GM03348 (cell line): ENCODE results near the gene CCR7.

Experiments
- DNase-seq: peaks from one replicate; pipeline ENCODE4 v3.0.0; 2012; ENCODE audit warnings: low spot score

CCR7 gene

DNA sequence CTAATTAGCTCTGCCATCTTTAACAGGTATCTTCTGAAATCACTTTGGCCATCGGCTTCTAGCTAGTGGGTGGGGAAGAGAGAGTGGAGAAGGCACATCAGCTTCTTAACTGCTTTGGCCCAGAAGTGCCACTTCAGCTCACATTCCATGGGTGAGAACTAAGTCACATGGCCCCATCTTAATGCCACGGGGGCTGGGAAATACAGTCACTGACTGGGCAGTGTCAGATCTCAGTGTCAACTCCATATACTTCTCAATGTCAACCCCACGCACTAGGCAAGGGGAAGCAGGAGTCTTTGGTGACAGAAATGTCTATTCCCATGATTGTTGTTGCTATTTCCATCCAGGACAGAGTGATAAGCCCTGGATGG, 29.4 kb downstream of the CCR7 start:
- DNase-seq: no peak

DNA sequence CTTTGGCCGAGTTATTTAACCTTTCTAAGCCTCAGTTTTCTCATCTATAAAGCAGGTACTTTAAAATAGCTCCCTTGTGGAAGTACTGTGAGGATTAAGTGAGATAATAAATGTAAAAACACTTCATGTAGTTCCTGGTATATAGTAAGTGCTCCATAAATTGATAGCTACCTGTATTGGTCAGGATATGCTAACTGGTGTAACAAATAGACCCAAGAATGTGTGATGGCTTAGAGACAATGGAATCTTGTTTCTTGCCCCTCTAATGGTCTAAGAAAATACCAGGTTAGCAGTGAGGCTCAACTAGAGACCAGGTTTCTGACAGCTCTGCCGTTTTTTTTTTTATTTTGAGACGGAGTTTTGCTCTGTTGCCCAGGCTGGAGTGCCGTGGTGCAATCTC, 29.8 kb downstream of the CCR7 start:
- DNase-seq: no peak

DNA sequence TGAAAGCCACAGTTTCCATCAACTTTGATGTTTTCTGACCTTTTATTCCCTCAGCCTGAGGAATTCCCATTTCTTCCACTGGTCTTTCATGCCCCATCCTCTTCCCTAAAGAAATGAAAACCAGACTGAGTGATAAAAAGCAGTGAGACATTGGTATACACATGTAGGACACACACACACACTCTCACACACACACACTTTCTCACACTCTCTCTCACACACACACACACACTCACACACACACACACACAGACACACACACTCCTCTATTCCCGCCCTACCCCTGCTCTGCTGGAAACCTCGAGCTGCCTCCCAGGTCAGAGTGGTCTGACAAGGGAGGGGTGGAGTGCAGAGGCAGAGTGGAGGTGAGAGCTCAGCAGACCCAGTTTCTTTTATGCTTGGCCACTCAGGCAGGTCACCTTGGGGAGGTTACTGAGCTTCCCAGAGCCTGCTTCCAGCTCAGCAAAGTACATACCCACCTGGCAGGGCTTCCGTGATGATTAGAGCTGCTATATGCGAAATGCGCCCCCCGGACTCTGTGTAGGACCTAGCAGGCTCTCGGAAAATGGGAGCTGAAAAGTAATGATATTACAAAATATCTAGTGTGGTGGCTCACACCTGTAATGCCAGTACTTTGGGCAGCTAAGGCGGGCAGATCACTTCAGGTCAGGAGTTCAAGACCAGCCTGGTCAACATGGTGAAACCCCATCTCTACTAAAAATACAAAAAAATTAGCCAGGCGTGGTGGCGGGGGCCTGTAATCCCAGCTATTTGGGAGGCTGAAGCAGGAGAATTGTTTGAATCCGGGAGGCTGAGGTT, 30.7 kb downstream of the CCR7 start:
- DNase-seq: no peak

DNA sequence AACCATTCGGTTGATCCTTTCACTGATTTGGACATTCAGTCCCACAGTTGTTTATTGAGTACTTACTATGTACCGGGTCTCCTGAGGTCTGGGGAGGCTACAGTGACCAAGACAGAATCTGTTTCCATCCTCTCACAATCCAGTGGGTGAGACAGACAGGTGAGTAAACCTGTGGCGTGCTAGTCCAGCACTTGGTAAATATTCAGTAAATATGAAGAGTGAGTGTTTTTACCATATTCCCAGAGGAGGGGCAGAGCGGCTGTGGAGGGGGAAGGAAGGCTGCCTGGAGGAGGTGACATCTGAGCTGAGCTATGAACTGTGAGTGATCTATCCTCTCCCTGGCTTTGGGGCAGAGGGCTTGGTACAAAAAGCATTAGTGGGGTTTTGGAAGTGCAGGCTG, 31.4 kb downstream of the CCR7 start:
- DNase-seq: no peak

DNA sequence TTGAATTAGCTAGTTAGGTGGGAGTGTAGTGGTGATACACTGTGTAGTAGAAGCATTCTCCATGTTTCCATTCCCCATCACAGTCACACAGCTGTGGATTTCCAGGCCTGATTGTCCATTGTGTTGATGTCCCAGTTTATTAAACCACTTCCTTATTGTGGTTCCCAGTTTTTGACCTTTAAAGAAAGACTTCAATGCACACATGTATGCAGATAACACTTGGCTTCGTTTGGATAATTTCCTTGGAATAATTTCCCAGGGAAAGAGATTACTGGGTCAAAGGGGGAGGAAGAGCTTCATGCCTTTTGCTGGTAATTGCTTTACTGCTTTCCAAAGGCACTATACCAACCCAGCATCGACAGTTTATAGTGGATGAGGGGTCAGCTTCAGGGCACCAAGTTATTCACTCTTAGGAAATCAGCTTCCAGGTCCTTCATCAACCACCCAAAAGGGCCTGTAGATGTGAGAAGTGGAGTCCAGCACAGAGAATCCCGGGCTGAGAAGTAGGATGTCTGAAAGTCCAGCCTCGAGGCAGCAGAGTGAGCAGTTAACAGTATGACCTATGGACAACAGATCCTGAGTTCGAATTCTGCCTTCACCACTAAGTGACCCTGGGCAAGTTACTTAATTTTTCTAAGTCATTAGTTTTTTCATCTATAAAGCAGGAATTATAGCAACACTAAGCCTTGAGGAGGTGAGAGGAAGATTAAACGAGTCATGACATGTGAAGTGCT, 32.6 kb downstream of the CCR7 start:
- DNase-seq: no peak

DNA sequence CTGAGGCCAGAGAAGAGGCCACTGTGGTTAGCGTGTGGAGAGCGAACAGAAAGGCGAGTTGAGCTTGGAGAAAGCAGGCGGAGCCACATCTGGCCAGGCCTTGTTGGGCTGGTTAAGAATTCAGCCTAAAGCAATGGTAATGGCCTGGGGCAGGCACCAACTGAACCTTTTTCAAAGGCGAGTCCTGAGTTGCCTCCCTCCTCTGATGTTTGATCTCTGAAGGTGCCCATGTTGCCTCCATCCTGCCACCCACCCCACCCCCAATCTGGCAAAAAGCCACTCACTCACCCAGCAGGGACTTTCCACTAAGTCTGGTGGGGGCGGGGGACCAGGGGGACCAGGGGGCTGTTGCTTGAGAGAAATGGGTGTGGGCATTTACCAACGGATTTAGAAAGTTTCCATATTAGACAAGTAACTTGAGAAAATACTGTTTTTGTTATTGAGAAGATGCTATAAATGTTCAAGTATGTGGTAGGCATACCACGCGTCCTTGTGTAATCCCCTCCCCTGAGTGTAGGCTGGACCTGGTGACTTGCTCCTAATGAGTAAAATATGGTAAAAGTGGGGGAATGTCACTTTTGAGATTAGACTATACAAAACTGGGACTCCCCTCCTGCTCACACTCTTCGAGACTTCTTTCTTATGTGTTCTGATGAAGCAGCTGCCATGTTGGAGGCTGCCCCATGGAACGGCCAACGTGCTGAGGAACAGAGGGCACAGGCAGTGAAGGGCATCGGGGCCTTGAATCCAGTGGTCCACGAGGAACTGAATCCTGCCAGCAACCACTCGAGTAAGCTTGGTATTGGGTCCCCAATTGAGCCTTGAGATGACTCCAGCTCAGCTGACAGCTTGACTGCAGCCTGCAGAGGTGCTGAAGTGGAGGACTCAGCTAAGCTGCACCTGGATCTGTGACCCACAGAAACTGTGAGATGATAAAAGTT, 34.0 kb downstream of the CCR7 start:
- DNase-seq: no peak

DNA sequence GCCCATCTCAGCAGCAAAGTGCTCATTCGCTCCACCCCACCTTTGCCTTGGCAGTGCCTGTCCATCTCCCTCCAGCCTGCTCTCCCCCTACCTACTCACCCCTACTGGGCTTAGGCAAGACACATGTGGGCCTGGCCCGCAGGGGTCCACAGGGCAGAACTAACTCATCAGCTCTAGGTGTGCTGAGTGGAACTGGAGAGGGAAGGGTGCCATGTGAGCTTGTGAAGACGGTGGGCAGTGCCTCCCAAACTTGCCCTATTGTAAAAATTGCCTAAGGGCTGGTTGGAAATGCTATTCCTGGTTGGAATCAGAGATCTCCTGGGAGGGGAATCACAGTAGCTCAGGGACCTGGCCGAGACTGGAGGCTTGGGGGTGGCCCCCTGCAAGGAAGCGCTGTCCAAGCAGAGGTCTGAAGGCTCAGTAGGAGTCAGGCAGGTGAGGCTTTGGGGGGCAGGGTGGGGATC, 34.7 kb downstream of the CCR7 start:
- no peak for DNase-seq

DNA sequence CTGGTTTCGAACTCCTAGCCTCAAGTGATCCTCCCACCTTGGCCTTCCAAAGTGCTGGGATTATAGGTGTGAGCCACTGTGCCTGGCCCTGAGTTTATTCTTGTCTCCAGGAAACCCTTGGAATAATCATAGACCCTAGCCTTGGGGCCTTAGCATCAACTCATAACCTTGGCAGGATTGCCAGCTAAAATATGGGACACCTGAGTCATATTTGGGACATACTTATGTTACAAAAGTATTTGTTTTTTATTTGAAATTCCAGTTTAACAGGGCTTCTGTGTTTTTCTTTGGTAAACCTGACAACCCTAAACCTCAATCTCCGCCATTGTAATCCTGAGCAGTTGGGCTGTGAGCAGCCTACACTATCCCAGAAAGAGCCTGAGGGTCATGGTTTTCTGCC, 35.3 kb downstream of the CCR7 start:
- DNase-seq: no peak

DNA sequence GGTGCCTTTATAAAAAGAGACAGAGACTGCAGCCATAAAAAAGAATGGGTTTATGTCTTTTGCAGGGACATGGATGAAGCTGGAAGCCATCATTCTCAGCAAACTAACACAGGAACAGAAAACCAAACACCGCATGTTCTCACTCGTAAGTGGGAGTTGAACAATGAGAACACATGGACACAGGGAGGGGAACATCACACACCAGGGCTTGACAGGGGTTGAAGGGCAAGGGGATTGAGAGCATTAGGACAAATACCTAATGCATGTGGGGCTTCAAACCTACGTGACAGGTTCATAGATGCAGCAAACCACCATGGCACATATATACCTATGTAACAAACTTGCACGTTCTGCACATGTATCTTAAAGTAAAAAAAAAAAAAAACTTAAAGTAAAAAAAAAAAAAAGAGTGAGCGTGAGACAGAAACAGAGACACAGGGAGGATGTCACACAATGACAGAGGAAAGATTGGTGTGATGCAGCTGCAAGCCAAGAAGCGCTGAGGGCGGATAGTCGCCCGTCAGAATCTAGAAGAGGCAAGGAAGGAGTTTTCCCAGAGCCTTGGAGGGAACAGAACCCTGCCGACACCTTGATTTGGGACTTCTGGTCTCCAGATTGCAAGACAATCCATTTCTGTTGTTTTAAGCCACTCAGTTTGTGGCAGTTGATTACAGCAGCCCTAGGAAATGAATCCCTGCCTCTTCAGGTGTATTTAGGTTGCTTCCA, 36.4 kb downstream of the CCR7 start:
- no peak for DNase-seq

DNA sequence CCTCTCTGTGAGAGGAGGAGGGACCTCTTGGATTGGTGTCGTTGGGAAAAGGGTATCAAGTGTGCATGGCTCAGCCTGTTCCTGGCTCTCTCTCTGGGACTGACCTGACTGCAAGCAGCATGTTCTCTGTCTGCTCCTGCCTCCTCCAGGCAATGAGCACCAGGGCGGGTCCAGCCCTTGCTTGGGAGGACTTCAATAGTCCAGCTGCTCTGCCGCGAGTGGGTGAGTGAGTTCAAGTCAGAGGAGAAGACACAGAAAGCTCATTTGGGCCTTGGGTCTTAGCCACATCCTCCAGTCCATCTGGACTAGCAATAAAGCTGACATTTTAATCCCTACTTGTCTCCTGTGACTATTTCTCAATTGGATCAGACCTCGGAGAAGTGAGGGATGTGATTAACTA, 38.6 kb downstream of the CCR7 start:
- peak; percentile 63 for DNase-seq

DNA sequence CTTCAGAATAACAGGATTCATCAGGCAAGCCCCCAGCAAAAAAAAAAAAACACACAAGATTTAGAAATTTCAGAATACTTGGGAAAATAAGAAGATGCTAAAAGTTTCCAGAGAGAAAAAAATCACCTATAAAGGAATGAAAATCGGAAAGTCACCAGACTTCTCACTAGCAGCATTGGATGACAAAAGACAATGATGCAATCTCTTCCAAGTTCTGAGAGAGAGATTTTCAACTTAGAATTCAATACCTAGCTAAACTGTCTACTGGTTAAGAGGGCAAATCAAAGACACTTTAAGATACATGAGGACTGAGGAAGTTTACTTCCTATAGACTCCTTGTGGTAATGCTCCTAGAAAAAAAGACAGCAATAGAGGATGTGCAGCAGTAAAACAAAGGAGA, 40.0 kb downstream of the CCR7 start:
- no peak for DNase-seq

DNA sequence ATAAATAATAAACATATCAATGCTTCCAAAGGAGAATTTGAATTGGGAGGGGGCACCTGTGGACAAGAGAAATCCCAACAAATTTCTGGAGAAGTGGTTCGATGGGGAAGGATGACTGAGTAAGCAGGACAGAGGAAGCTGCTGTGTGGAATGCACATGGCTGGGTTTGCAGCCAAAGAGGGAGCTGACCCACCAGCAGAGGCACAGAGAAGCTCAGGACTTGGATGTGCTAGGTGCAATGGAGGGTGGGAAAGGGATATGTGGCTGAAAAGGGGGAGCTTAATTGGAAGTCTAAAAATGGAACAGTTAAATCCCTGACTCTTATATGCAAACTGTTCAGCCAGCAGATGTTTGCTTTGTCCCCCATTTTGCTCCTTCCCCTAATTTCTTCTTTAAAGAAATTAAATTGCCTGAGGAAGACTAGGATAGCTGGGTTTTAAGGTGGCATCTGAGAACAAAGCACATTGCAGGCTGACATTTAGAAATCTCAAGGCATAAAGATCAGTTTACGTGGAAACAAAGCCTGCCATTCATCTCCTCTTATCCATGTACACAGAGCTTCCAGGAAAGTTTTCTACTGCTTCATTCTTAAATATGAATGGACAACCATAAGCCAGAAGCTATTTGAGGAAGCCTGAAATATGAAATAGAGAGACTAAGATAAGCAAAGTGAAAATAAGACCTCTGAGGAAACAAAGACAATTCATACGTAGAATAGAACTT, 40.9 kb downstream of the CCR7 start:
- DNase-seq: no peak

DNA sequence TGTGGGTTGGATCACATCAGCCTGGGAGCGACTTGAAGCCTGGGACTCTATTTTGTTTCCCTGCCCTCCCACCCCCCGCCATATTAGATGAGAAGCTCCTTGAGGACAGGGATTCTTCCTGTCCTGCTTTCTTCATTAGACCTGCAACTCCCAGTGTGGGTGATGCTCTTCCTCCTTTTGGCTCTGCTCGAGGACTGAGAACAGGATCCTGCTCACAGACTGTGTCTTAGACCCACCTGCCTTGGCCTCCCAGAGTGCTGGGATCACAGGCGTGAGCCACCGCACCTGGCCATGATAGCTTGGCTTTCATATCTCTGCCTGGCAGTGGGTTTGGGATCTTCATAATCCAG, 42.3 kb downstream of the CCR7 start:
- DNase-seq: no peak

DNA sequence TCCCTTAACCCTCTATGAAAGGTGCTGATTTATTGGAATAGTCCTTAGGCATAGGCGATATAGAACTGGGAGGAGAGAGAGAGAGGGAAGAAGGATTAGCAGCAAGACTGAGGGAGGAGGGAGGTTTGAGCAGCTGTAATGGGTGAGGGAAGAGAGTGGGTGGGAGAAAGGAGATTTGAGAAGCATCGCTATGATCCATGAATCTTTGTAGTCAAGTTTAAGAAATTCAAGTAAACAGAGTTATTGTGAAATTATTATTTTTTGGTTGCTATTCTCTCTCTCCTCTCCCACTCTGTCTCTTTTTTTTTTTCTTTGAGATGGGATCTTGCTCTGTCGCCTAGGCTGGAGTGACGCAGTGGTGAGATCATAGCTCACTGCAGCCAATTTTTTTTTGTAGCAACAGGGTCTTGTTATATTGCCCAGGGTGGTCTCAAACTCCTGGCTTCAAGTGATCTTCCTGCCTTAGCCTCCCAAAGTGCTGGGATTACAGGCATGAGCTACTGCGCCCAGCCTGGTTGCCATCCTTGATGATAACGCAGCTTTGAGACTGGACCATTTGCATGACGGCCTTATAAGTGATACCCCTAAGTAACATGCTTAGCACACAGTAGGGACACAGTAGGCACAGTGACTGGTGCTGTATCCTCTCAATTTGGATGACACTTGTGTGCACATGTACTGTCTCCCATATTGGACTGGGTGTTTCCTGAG, 42.9 kb downstream of the CCR7 start:
- peak; percentile 40 for DNase-seq

DNA sequence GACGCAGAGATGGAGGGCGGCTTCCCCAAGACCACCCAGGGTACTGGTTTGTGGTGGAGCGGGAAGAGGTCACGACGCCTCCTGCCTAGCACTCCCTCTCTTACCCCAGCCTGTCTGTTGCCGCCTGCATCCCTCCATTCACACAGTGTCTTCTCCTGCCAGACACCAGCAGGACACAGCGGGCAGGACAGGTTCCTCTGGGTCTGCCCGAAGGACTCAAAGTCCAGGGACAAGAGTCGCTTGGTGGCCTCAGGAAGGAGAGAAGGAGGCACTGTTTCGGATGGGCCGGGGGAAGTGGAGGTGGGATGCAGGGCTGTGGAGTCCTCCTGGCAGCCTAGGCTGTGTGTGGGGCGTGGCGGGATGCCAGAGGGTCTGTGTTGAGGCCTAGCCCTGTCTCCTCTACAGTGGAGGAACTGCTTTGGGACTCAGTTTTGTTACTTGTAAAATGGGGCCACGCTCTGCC, 44.2 kb downstream of the CCR7 start:
- DNase-seq: no peak

DNA sequence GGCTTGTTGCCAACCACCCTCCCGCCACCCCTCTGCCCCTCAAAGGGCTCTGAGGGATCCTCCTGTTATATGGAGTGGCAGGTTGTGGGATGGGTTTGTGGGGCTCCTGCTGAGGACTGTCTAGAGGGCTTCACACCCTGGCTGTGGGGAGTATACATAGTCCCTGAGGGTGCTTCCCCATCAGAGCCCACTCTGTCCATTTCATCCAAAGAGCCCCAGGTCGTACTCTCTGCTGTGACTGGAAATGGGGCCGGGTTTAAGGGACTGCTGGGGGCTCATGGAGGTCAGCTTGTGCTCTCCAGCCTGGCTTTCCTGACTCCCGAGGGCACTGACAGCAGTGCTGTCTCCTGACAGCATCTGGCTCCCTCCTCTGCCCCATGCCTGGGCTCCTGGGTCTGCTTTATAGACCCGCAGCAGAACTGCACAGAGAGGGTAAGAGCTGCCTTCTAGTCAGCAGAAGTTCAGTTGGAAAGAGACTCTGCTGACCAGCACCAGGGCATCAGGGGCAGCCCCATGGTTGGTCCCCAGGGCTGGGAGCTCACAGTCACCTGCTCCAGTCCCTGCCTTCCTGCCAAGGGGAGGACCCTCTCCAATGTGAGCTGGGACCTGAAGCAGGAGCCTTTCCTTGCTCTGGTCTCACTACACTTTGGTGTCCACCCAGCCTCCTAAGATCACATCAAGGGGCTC, 46.0 kb downstream of the CCR7 start:
- no peak for DNase-seq

DNA sequence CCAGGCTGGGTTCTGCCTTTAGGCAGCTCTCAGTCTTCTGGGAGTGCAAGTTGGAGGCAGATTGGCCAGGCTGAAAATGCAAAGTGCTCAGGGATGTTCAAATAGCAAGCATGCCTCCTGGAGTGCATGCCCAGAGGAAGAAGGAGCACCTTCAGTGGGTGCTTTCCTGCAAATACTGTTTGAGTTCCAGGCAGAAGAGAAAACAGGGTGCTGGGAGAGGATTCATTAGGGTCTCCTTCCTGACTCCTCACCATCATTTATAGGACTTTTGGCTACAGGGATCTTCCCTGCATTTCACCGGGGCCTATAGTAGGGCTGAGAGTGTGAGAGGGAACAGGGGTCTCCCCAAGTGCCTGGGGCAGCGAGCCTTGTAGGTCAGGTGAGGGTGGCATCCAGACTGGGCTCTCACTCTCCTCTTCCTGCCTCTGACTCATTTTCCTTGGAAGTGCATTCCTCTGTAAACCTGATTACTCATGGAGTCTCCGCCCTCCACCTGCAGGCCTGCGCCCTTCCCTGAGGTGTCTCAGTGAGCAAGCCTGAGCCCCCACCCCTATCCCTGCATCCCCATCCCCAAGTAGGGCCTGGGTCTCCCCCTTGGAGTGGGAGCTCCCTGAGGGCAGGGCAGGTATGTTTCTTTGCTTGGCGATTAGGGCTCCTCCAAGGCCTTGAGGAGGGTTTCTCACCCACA, 46.7 kb downstream of the CCR7 start:
- DNase-seq: no peak

DNA sequence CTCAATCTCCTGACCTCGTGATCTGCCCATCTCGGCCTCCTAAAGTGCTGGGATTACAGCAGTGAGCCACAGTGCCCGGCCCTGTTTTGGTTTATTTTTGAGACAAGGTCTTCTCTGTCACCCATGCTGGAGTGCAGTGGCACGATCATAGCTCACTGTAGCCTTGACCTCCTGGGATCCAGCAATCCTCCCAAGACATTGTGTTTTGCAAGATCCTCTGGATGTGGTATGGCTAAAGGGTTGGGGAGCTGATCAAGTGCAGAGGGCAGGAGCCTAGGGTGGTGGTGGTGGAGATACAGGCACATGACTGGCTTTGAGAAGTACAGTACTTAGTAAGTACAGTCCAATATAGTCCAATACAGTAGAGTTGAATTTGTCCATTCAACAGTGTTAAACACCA, 47.3 kb downstream of the CCR7 start:
- DNase-seq: no peak

DNA sequence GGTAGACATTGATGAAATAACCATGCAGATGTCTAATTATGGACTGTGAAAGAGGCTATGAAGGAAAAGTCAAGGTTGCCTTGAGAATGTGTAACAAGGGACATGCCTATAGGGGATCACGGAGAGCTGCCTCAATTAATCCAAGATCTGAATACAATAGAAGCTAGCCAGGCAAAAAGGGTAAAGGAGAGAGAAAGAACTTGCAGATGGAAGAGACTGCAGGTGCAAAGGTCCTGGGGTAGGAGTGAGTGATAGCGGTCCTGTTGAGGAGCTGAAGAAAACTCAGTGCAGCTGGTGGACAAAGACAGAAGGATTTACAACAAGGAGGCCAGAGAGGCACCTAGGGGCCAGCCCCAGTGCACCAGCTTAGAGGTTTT, 48.0 kb downstream of the CCR7 start:
- no peak for DNase-seq
